Mesothelial cell of epicardium (in vitro differentiated cells): ENCODE data around the gene RRBP1. TPM values are rescaled to one million over a fixed set of nuclear protein-coding genes. Genes with fewer than 3 reads are reported as not detected.

Source experiments
- DNase-seq, 2 experiments: peaks; one replicate each; pipeline ENCODE4 v3.0.0; 2021; ENCODE audit warnings: low spot score in 2 of 2; ENCODE audit not compliant: unreplicated experiment in 2 of 2
- H3K27ac Mint-ChIP-seq: 2 replicates; pipeline ENCODE4 v1.8.0; 2021; ENCODE audit warnings: mixed read lengths
- H3K27me3 Mint-ChIP-seq: 2 replicates; pipeline ENCODE4 v1.8.0; 2021; ENCODE audit warnings: low read depth, mixed read lengths
- H3K36me3 Mint-ChIP-seq: 2 replicates; pipeline ENCODE4 v1.8.0; 2021; ENCODE audit warnings: mixed read lengths
- H3K4me1 Mint-ChIP-seq: 2 replicates; pipeline ENCODE4 v1.8.0; 2021; ENCODE audit warnings: mixed read lengths
- H3K4me3 Mint-ChIP-seq: 2 replicates; pipeline ENCODE4 v1.8.0; 2021; ENCODE audit warnings: mild to moderate bottlenecking, moderate library complexity, mixed read lengths
- H3K9me3 Mint-ChIP-seq: 2 replicates; pipeline ENCODE4 v1.8.0; 2021; ENCODE audit warnings: mixed read lengths
- CTCF ChIP-seq: fragments of 200-600 bp; sonication (generic); IDR thresholded peaks from one replicate; pipeline ENCODE4 v1.5.0; 2021; ENCODE audit warnings: antibody characterized with exemption; ENCODE audit not compliant: unreplicated experiment
- total RNA-seq: library from RNA; stranded (reverse); gene quantifications from 3 replicates; pipeline ENCODE4 v1.2.1, GENCODE V29; 2021

Gene RRBP1
- total RNA-seq, 1 donor from 2014 or later = 211 TPM

- H3K27ac Mint-ChIP-seq = peak overlapping the region; percentile 89
- peak in 1 of 2 experiments; percentile 43 for DNase-seq
- TF ChIP-seq CTCF = no peak
- H3K4me3 Mint-ChIP-seq = peak overlapping the region; percentile 89
- H3K27me3 Mint-ChIP-seq = peaks cover 19% of the 10 kb centered on the region
- peaks cover 4% of the 10 kb centered on the region for H3K36me3 Mint-ChIP-seq
- no peaks in the 10 kb centered on the region for H3K9me3 Mint-ChIP-seq
- H3K4me1 Mint-ChIP-seq = peaks cover 28% of the 10 kb centered on the region
Measured at GRCh38 chr20:17679941-17680835, 1.9 kb downstream of the RRBP1 start.

GRCh38 chr20:17678886-17679285 lies 3.2 kb downstream of the RRBP1 start:
- no peak for TF ChIP-seq CTCF
- H3K27me3 Mint-ChIP-seq = peaks cover 7% of the 10 kb centered on the region
- no peak for DNase-seq
- peaks cover 28% of the 10 kb centered on the region for H3K4me1 Mint-ChIP-seq
- no peak overlapping the region for H3K27ac Mint-ChIP-seq
- no peaks in the 10 kb centered on the region for H3K9me3 Mint-ChIP-seq
- H3K4me3 Mint-ChIP-seq = no peak overlapping the region
- H3K36me3 Mint-ChIP-seq = peaks cover 4% of the 10 kb centered on the region

- H3K4me1 Mint-ChIP-seq = peaks cover 28% of the 10 kb centered on the region
- no peak overlapping the region for H3K4me3 Mint-ChIP-seq
- H3K9me3 Mint-ChIP-seq = no peaks in the 10 kb centered on the region
- peaks cover 4% of the 10 kb centered on the region for H3K27me3 Mint-ChIP-seq
- H3K36me3 Mint-ChIP-seq = peaks cover 4% of the 10 kb centered on the region
- DNase-seq = no peak
- H3K27ac Mint-ChIP-seq = no peak overlapping the region
- no peak for TF ChIP-seq CTCF
Measured at GRCh38 chr20:17678295-17678694, 3.7 kb downstream of the RRBP1 start.

- DNase-seq = no peak
- no peaks in the 10 kb centered on the region for H3K9me3 Mint-ChIP-seq
- no peaks in the 10 kb centered on the region for H3K27me3 Mint-ChIP-seq
- peaks cover 6% of the 10 kb centered on the region for H3K36me3 Mint-ChIP-seq
- H3K4me3 Mint-ChIP-seq = no peak overlapping the region
- peaks cover 26% of the 10 kb centered on the region for H3K4me1 Mint-ChIP-seq
- TF ChIP-seq CTCF = no peak
- H3K27ac Mint-ChIP-seq = no peak overlapping the region
Measured at GRCh38 chr20:17676942-17677341, 5.1 kb downstream of the RRBP1 start.

- no peak overlapping the region for H3K27ac Mint-ChIP-seq
- peaks cover 26% of the 10 kb centered on the region for H3K4me1 Mint-ChIP-seq
- H3K9me3 Mint-ChIP-seq = no peaks in the 10 kb centered on the region
- H3K27me3 Mint-ChIP-seq = no peaks in the 10 kb centered on the region
- H3K36me3 Mint-ChIP-seq = peaks cover 6% of the 10 kb centered on the region
- DNase-seq = no peak
- TF ChIP-seq CTCF = no peak
- no peak overlapping the region for H3K4me3 Mint-ChIP-seq
Measured at GRCh38 chr20:17676378-17676759, 5.7 kb downstream of the RRBP1 start.
